NB4 (cell line): Measurements from ENCODE around the gene PRDX2.
A peak's percentile ranks its signal among the peaks of the same experiment; 100 is the strongest.

Experiments used
- CTCF ChIP-seq: IDR thresholded peaks from one replicate; pipeline ENCODE4 v1.5.1; 2012; ENCODE audit warnings: low read depth, low read length
- POLR2A ChIP-seq: IDR thresholded peaks from 2 replicates; pipeline ENCODE4 v1.6.1; 2011; ENCODE audit warnings: mild to moderate bottlenecking; ENCODE audit not compliant: insufficient read length; ENCODE audit errors: extremely low read depth

- peak; percentile 77 for TF ChIP-seq POLR2A
- TF ChIP-seq CTCF, result no peak
Measured at GRCh38 chr19:12793290-12794195, 8.1 kb downstream of the PRDX2 start.
